OCI-LY1 (cell line): ENCODE data around the gene ARL6IP4.
A peak's percentile ranks its signal among the peaks of the same experiment; 100 is the strongest.

Experiments used
- H2AFZ ChIP-seq: fragments of 200-600 bp; sonication (generic), shearing (Covaris generic); 2 replicates; pipeline ENCODE4 v1.6.0; 2014; ENCODE audit warnings: antibody characterized with exemption, mild to moderate bottlenecking, low read length
- H3F3A ChIP-seq: fragments of 200-600 bp; sonication (generic), shearing (Covaris generic); 2 replicates; pipeline ENCODE4 v1.6.0; 2014; ENCODE audit warnings: mild to moderate bottlenecking, antibody characterized with exemption, low read length, moderate library complexity; ENCODE audit not compliant: insufficient read depth
- H3K27ac ChIP-seq: fragments of 200-600 bp; sonication (generic); 2 replicates; pipeline ENCODE4 v1.5.1; 2014; ENCODE audit warnings: low read length, mixed run types, mild to moderate bottlenecking, low read depth; ENCODE audit not compliant: poor library complexity, severe bottlenecking
- H3K27me3 ChIP-seq: fragments of 200-600 bp; sonication (generic); 2 replicates; pipeline ENCODE4 v1.6.0; 2014; ENCODE audit warnings: antibody characterized with exemption, mild to moderate bottlenecking, low read length, moderate library complexity; ENCODE audit not compliant: insufficient read depth
- H3K36me3 ChIP-seq: fragments of 200-600 bp; sonication (generic); 2 replicates; pipeline ENCODE4 v1.6.1; 2014; ENCODE audit warnings: mild to moderate bottlenecking, antibody characterized with exemption, low read length, moderate library complexity, mixed read lengths; ENCODE audit not compliant: insufficient read depth
- H3K4me1 ChIP-seq: fragments of 200-600 bp; sonication (generic); 2 replicates; pipeline ENCODE4 v1.5.1; 2014; ENCODE audit warnings: mild to moderate bottlenecking, low read length, moderate library complexity; ENCODE audit not compliant: insufficient read depth, severe bottlenecking
- H3K4me2 ChIP-seq: fragments of 200-600 bp; sonication (generic), shearing (Covaris generic); 2 replicates; pipeline ENCODE4 v1.6.1; 2014; ENCODE audit warnings: low read length
- H3K4me3 ChIP-seq: fragments of 200-600 bp; sonication (generic); 2 replicates; pipeline ENCODE4 v1.5.1; 2014; ENCODE audit warnings: low read length, low read depth, mild to moderate bottlenecking, mixed read lengths; ENCODE audit not compliant: poor library complexity, severe bottlenecking
- H3K79me2 ChIP-seq: fragments of 200-600 bp; shearing (Covaris generic); 2 replicates; pipeline ENCODE4 v1.6.1; 2016; ENCODE audit warnings: mixed run types, low read length, mixed read lengths; ENCODE audit not compliant: insufficient read depth
- H3K9ac ChIP-seq: fragments of 200-600 bp; sonication (generic), shearing (Covaris generic); 2 replicates; pipeline ENCODE4 v1.6.1; 2014; ENCODE audit warnings: mild to moderate bottlenecking, low read length, mixed read lengths
- H3K9me2 ChIP-seq: fragments of 200-600 bp; sonication (generic), shearing (Covaris generic); 2 replicates; pipeline ENCODE4 v1.6.1; 2014; ENCODE audit warnings: low read depth, mild to moderate bottlenecking, low read length, mixed read lengths
- H3K9me3 ChIP-seq: fragments of 200-600 bp; shearing (Covaris generic); 2 replicates; pipeline ENCODE4 v1.6.1; 2014; ENCODE audit warnings: low read length, mixed read lengths
- H4K20me1 ChIP-seq: fragments of 200-600 bp; sonication (generic), shearing (Covaris generic); 2 replicates; pipeline ENCODE4 v1.6.0; 2016; ENCODE audit warnings: mild to moderate bottlenecking, low read length; ENCODE audit not compliant: insufficient read depth
- CTCF ChIP-seq: fragments of 200-600 bp; sonication (generic), shearing (Covaris generic); IDR thresholded peaks from 2 replicates; pipeline ENCODE4 v1.5.1; 2017; ENCODE audit warnings: mild to moderate bottlenecking, antibody characterized with exemption, low read length, moderate library complexity, mixed read lengths
- EZH2 ChIP-seq: fragments of 200-600 bp; sonication (generic), shearing (Covaris generic); IDR thresholded peaks from 2 replicates; pipeline ENCODE4 v1.8.0; 2017; ENCODE audit warnings: borderline replicate concordance, mixed run types, mild to moderate bottlenecking, antibody characterized with exemption, low read length, moderate library complexity, mixed read lengths

The ARL6IP4 gene

GRCh38 chr12:122980183-122981035, at the start of gene ARL6IP4:
Gene ARL6IP4 (plus strand): TSS chr12:122980681. CDS start chr12:122981140, 459 bp downstream.
- Histone ChIP-seq H2AFZ (no peak within 1 kb of the TSS), H3K4me1 (peaks cover 66% of the 10 kb centered on the region), H3K79me2 (no peaks in the 10 kb centered on the region)

GRCh38 chr12:122932207-122932606, 48.3 kb upstream of the ARL6IP4 start:
- no peak overlapping the region for H2AFZ ChIP-seq
- TF ChIP-seq CTCF = no peak
- no peak overlapping the region for H3K27ac ChIP-seq
- no peak overlapping the region for H3K9ac ChIP-seq
- H3K9me3 ChIP-seq = no peaks in the 10 kb centered on the region
- no peaks in the 10 kb centered on the region for H3K9me2 ChIP-seq
- H3K79me2 ChIP-seq = no peaks in the 10 kb centered on the region
- no peaks in the 10 kb centered on the region for H3F3A ChIP-seq
- H3K36me3 ChIP-seq = no peaks in the 10 kb centered on the region
- H3K27me3 ChIP-seq = 0 out of 2 replicates have a peak, but pooled peaks cover 4% of the 10 kb centered on the region
- H4K20me1 ChIP-seq = no peaks in the 10 kb centered on the region
- H3K4me2 ChIP-seq = no peak overlapping the region
- H3K4me1 ChIP-seq = no peaks in the 10 kb centered on the region
- no peak overlapping the region for H3K4me3 ChIP-seq

More at GRCh38 chr12:122980183-122981035, at the start of gene ARL6IP4:
- Histone ChIP-seq H3K36me3 (peaks cover 68% of the 10 kb centered on the region), H3K9ac (peak within 1 kb of the TSS; percentile 89), H3K4me2 (peak within 1 kb of the TSS; percentile 71), H3F3A (0 out of 2 replicates have a peak, but pooled peaks cover 6% of the 10 kb centered on the region), H4K20me1 (no peaks in the 10 kb centered on the region), H3K27ac (peak within 1 kb of the TSS; percentile 69), H3K27me3 (no peaks in the 10 kb centered on the region), H3K9me3 (no peaks in the 10 kb centered on the region), H3K4me3 (peak within 1 kb of the TSS; percentile 89), H3K9me2 (no peaks in the 10 kb centered on the region)
- no peak for TF ChIP-seq EZH2
- TF ChIP-seq CTCF = no peak

- H4K20me1 ChIP-seq = no peaks in the 10 kb centered on the region
- H3K27ac ChIP-seq = no peak overlapping the region
- H3K9ac ChIP-seq = no peak overlapping the region
- no peak overlapping the region for H3K4me2 ChIP-seq
- no peak overlapping the region for H2AFZ ChIP-seq
- TF ChIP-seq CTCF (no peak), EZH2 (no peak)
- no peaks in the 10 kb centered on the region for H3K9me3 ChIP-seq
- no peaks in the 10 kb centered on the region for H3K9me2 ChIP-seq
- H3K36me3 ChIP-seq = no peaks in the 10 kb centered on the region
- H3K79me2 ChIP-seq = no peaks in the 10 kb centered on the region
- H3K27me3 ChIP-seq = peaks cover 3% of the 10 kb centered on the region; the same call in 1 of the 2 replicates
- H3F3A ChIP-seq = no peaks in the 10 kb centered on the region
- H3K4me1 ChIP-seq = no peaks in the 10 kb centered on the region
- no peak overlapping the region for H3K4me3 ChIP-seq
Measured at GRCh38 chr12:122934722-122935121, 45.8 kb upstream of the ARL6IP4 start.
